RWPE1 (cell line): ENCODE measurements around the gene C22orf23.
"Not testable (repeated sequence)": the region's sequence is repeated elsewhere in the genome, so short reads cannot be mapped to it uniquely, and the experiment has no call there.

Experiments used
- CTCF ChIA-PET: fragments of 350-600 bp; sonication (Branson Sonifier 250); formaldehyde crosslinking; extraction: SDS; loops from one replicate; lab custom pipeline; 2021; lab: Yijun Ruan, JAX
- POLR2A ChIA-PET: fragments of 400-600 bp; formaldehyde crosslinking; extraction: SDS; loops from one replicate; lab custom pipeline; 2020; ENCODE audit warnings: antibody characterized with exemption; ENCODE audit not compliant: low non-redundant PET; lab: Yijun Ruan, JAX
- DNase-seq: peaks from one replicate; pipeline ENCODE4 v3.0.0; 2012; ENCODE audit warnings: low spot score
- H3K27ac ChIP-seq: fragments of 450-650 bp; 2 replicates; pipeline ENCODE4 v1.5.1; 2017
- CTCF ChIP-seq: fragments of 450-650 bp; conservative IDR thresholded peaks from 2 replicates; pipeline ENCODE4 v1.5.1; 2017; ENCODE audit warnings: low read depth, mild to moderate bottlenecking

The C22orf23 gene

GRCh38 chr22:37959231-37959825, 5.9 kb upstream of the C22orf23 start:
- CTCF ChIA-PET = no interaction called here
- H3K27ac ChIP-seq = no peak overlapping the region
- no peak for DNase-seq
- POLR2A ChIA-PET = interaction anchor here (0.5 kb wide), 1 partner anchor 222 kb away, joined by 8 read pairs; no protein-coding TSS in a partner anchor
- TF ChIP-seq CTCF = no peak

- CTCF ChIA-PET = no interaction called here
- DNase-seq = no peak
- H3K27ac ChIP-seq = no peak overlapping the region
- TF ChIP-seq CTCF = no peak
- POLR2A ChIA-PET = no interaction called here
These were observed 3.8 kb upstream of the C22orf23 start for GRCh38 chr22:37957232-37957631.

GRCh38 chr22:37955825-37956397, 2.5 kb upstream of the C22orf23 start:
- H3K27ac ChIP-seq = 0 out of 2 replicates have a peak overlapping the region, but pooled peaks have one; percentile 7
- CTCF ChIA-PET, DNase-seq, POLR2A ChIA-PET: not testable (repeated sequence)

GRCh38 chr22:37954686-37955085, 1.3 kb upstream of the C22orf23 start:
- TF ChIP-seq CTCF = no peak
- ChIA-PET POLR2A (no interaction called here), CTCF (interaction anchor here (0.6 kb wide), 1 partner anchor 21 kb away, joined by 3 read pairs; no protein-coding TSS in a partner anchor)
- DNase-seq = no peak
- H3K27ac ChIP-seq = peak overlapping the region; percentile 67

- no peak for TF ChIP-seq CTCF
- peak; percentile 6 for DNase-seq
- ChIA-PET POLR2A (no interaction called here), CTCF (interaction anchor here (0.6 kb wide), 1 partner anchor 534 kb away, joined by 3 read pairs; no protein-coding TSS in a partner anchor)
- H3K27ac ChIP-seq = peak overlapping the region; percentile 67
These were observed 352 bp downstream of the C22orf23 start for GRCh38 chr22:37953062-37953436.

GRCh38 chr22:37952629-37953028, 772 bp downstream of the C22orf23 start:
- POLR2A ChIA-PET, DNase-seq: not testable (repeated sequence)
- CTCF ChIA-PET = interaction anchor here (0.6 kb wide), 1 partner anchor 535 kb away, joined by 3 read pairs; no protein-coding TSS in a partner anchor
- peak overlapping the region; percentile 67 for H3K27ac ChIP-seq

GRCh38 chr22:37951305-37951704, 2.1 kb downstream of the C22orf23 start:
- no peak for DNase-seq
- H3K27ac ChIP-seq = no peak overlapping the region
- ChIA-PET POLR2A (interaction anchor here (0.6 kb wide), 1 partner anchor 636 kb away, joined by 14 read pairs; no protein-coding TSS in a partner anchor), CTCF (interaction anchor here (0.7 kb wide), 1 partner anchor 1001 kb away, joined by 3 read pairs; no protein-coding TSS in a partner anchor)
- TF ChIP-seq CTCF = no peak

- POLR2A ChIA-PET, DNase-seq, CTCF ChIA-PET: not testable (repeated sequence)
- H3K27ac ChIP-seq = peak overlapping the region; percentile 14; the same call in 1 of the 2 replicates
These were observed 6.1 kb downstream of the C22orf23 start for GRCh38 chr22:37947142-37947795.

- H3K27ac ChIP-seq = peak overlapping the region; percentile 47
- CTCF ChIA-PET, POLR2A ChIA-PET, DNase-seq: not testable (repeated sequence)
These were observed 9.0 kb downstream of the C22orf23 start for GRCh38 chr22:37944423-37944822.
